ENCODE measurements around the gene SAFB. TPM values are rescaled to one million over a fixed set of nuclear protein-coding genes. Genes with fewer than 3 reads are reported as not detected.

The SAFB gene
- polyA plus RNA-seq, 3 donors = 12.2 to 76.6 (median 23.1) TPM

DNA sequence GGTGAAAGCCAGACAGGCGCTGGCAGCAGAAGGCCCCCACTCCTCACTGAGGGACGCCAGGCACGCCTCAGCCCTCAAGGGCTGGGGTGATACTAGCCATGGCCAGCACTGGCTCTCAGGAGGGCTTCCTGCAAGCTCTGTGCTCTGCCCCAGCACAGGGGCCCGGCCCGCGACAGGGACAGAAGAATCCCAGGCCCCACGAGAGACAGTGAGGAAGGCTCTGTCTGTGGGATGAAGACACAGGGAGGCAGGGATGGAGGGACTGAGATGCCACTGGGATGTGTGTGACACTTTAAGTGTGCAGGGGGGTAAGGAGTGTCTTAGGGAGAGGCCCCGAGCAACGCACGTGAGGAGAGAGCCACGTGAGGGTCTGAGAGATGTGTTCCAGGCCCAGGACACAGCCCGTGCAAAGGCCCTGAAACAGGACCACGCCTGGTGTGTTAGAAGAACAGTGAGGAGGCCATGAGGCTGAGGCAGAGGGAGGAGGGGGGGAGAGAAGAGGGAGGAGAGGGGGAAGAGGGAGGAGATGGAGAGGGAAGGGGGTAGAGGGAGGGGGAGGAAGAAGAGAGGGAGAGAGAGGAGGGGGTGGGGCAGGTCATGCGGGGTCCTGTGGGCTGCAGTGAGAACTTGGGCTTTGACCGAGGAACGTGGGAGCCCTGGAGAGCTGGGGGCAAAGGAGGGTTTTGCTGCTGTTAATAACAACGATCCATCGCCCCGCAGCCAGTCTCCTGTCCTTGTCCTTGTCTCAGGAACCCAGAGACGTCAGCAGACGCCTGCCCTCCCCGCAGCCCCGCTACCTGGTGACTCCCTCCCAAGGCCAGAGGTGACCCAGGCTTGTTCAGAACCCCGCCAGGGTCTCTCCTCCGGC, 74.4 kb downstream of the SAFB start:
- peaks cover 45 to 77% of the 10 kb centered on the region in 2 donors for H3K36me3 Mint-ChIP-seq
- peaks cover 0 to 1% (median 0%) of the 10 kb centered on the region in 3 donors for H3K27me3 Mint-ChIP-seq (ENCODE audit: low read depth in 3 of 3)
- TF ChIP-seq, protein P1, sequence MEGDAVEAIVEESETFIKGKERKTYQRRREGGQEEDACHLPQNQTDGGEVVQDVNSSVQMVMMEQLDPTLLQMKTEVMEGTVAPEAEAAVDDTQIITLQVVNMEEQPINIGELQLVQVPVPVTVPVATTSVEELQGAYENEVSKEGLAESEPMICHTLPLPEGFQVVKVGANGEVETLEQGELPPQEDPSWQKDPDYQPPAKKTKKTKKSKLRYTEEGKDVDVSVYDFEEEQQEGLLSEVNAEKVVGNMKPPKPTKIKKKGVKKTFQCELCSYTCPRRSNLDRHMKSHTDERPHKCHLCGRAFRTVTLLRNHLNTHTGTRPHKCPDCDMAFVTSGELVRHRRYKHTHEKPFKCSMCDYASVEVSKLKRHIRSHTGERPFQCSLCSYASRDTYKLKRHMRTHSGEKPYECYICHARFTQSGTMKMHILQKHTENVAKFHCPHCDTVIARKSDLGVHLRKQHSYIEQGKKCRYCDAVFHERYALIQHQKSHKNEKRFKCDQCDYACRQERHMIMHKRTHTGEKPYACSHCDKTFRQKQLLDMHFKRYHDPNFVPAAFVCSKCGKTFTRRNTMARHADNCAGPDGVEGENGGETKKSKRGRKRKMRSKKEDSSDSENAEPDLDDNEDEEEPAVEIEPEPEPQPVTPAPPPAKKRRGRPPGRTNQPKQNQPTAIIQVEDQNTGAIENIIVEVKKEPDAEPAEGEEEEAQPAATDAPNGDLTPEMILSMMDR (IDR thresholded peaks at IDR 0.05) = no peak
- H3K27ac ChIP-seq (ENCODE audit: low read depth in 1 of 2, low read length in 2 of 2) = peak overlapping the region in 1 of 2 donors; percentile 8
- no peak overlapping the region for H3K4me3 Mint-ChIP-seq
- H3K79me2 ChIP-seq (ENCODE audit: insufficient read depth, low read length) = peaks cover 32% of the 10 kb centered on the region
- H3K9ac ChIP-seq (ENCODE audit: insufficient read depth, low read length, poor library complexity, severe bottlenecking) = no peak overlapping the region
- no peak for DNase-seq
- H3K36me3 ChIP-seq (replicated peaks in 1 of 2; ENCODE audit: control insufficient read depth in 1 of 2, insufficient read depth in 2 of 2, low read length in 2 of 2) = peaks cover 76% of the 10 kb centered on the region in 2 donors
- peak overlapping the region in 2 of 7 donors; percentile 42 to 57 for H3K27ac Mint-ChIP-seq
- H4K20me1 ChIP-seq (ENCODE audit: insufficient read depth, low read length) = peaks cover 58% of the 10 kb centered on the region
- peaks cover 0 to under 1% of the 10 kb centered on the region in 2 donors for H3K4me1 ChIP-seq (ENCODE audit: control insufficient read depth in 1 of 2, insufficient read depth in 2 of 2, low read length in 2 of 2)
- no peak overlapping the region for H3K4me2 ChIP-seq (replicated peaks; ENCODE audit: extremely low read depth, low read length, poor library complexity, severe bottlenecking)
- intact Hi-C loops (cut with micrococcal nuclease) = no loop called here
- peaks cover 0 to 3% (median 0%) of the 10 kb centered on the region in 7 donors for H3K9me3 Mint-ChIP-seq
- H3K27me3 ChIP-seq (ENCODE audit: control insufficient read depth in 2 of 2, insufficient read depth in 2 of 2, low read length in 2 of 2) = no peaks in the 10 kb centered on the region
- H3K4me3 ChIP-seq (replicated peaks in 1 of 3; ENCODE audit: low read depth in 2 of 3, low read length in 3 of 3) = no peak overlapping the region
- H3K9me3 ChIP-seq (replicated peaks in 1 of 2; ENCODE audit: control insufficient read depth in 1 of 2, insufficient read depth in 1 of 2, low read length in 2 of 2) = no peaks in the 10 kb centered on the region
- WGBS (ENCODE audit: insufficient coverage) = 81% methylated on average over 23 of the region's 25 CpGs
- H3K4me1 Mint-ChIP-seq = peaks cover 2% of the 10 kb centered on the region
- no peak overlapping the region for H2AFZ ChIP-seq (ENCODE audit: insufficient read depth, low read depth, low read length, poor library complexity, severe bottlenecking)

DNA sequence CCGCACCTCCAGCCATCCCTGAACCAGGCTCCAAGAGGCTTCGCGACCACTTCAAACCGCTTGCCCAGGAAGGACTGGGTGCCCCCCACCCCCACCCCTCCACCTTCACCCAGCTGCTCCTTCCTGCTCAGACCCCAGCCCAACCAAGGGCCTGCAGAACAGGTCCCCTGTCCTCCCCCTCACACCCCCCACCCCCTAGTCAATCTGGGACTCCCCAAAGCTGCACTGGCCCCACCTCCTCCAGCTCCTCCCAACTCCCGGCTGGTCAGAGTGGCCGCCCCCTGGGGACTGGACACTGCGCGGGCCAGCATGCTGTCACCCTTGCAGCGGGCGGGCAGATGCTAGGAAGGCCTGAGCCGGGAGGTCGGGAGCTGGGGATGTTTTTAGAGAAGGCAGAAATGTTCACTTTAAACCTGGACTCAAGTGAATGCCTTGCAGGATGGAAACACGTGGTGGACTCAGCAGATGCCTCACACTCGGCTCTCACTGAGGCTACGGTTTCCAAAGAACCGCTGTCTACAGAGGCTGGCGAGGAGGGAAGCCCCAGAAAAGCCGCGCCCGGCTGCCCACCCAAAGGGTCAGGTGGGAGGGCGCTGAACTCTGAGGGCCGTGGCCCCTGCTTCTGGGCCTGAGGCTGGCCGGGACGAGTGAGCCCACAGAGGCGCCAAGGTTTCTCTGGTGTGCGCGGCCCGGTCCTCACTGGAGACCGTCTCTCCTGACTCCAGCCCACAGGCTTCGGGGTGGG, 75.2 kb downstream of the SAFB start:
- H3K9ac ChIP-seq (ENCODE audit: insufficient read depth, low read length, poor library complexity, severe bottlenecking) = no peak overlapping the region
- peak overlapping the region in 1 of 7 donors; percentile 42 for H3K27ac Mint-ChIP-seq
- peaks cover 68 to 69% of the 10 kb centered on the region in 2 donors for H3K36me3 ChIP-seq (replicated peaks in 1 of 2; ENCODE audit: control insufficient read depth in 1 of 2, insufficient read depth in 2 of 2, low read length in 2 of 2)

More for the DNA sequence above, 75.2 kb downstream of the SAFB start:
- H3K79me2 ChIP-seq (ENCODE audit: insufficient read depth, low read length) = peaks cover 24% of the 10 kb centered on the region
- Mint-ChIP-seq H3K4me3 (no peak overlapping the region), H3K9me3 (peaks cover 0 to 3% (median 0%) of the 10 kb centered on the region in 7 donors), H3K4me1 (no peaks in the 10 kb centered on the region), H3K27me3 (ENCODE audit: low read depth in 3 of 3) (peaks cover 0 to 1% (median 0%) of the 10 kb centered on the region in 3 donors), H3K36me3 (peaks cover 38 to 72% of the 10 kb centered on the region in 2 donors)
- intact Hi-C loops (cut with micrococcal nuclease) = no loop called here
- no peaks in the 10 kb centered on the region for H3K9me3 ChIP-seq (replicated peaks in 1 of 2; ENCODE audit: control insufficient read depth in 1 of 2, insufficient read depth in 1 of 2, low read length in 2 of 2)
- no peak overlapping the region for H3K4me2 ChIP-seq (replicated peaks; ENCODE audit: extremely low read depth, low read length, poor library complexity, severe bottlenecking)
- H4K20me1 ChIP-seq (ENCODE audit: insufficient read depth, low read length) = peaks cover 50% of the 10 kb centered on the region
- WGBS (ENCODE audit: insufficient coverage) = 94% methylated on average over 23 of the region's 30 CpGs
- no peaks in the 10 kb centered on the region for H3K4me1 ChIP-seq (ENCODE audit: control insufficient read depth in 1 of 2, insufficient read depth in 2 of 2, low read length in 2 of 2)
- TF ChIP-seq, protein P1 (IDR thresholded peaks at IDR 0.05) = no peak
- no peaks in the 10 kb centered on the region for H3K27me3 ChIP-seq (ENCODE audit: control insufficient read depth in 2 of 2, insufficient read depth in 2 of 2, low read length in 2 of 2)
- DNase-seq = no peak
- no peak overlapping the region for H3K4me3 ChIP-seq (replicated peaks in 1 of 3; ENCODE audit: low read depth in 2 of 3, low read length in 3 of 3)
- H2AFZ ChIP-seq (ENCODE audit: insufficient read depth, low read depth, low read length, poor library complexity, severe bottlenecking) = no peak overlapping the region
- no peak overlapping the region for H3K27ac ChIP-seq (ENCODE audit: low read depth in 1 of 2, low read length in 2 of 2)

All from CD14-positive monocyte (primary cell).